Gastrocnemius medialis (tissue), 4 donors: ENCODE data around the gene TANC1. TPM values are rescaled to one million over a fixed set of nuclear protein-coding genes. Genes with fewer than 3 reads are reported as not detected.

Experiments used
- ATAC-seq, 2 donors: fragments of 150-250 bp; one replicate each; pipeline ENCODE4 v1.9.1; 2016
- DNase-seq, 2 donors: peaks; one replicate each; pipeline ENCODE4 v3.0.0-alpha.2; 2019
- H3K27ac ChIP-seq, 4 donors: fragments of 200-600 bp; sonication (generic); 1 replicate in 1 of 4; 2 replicates in 3 of 4; pipeline ENCODE4 v1.5.1; 2016 to 2018; ENCODE audit warnings: mild to moderate bottlenecking in 2 of 4, moderate library complexity in 1 of 4
- H3K27me3 ChIP-seq, 3 donors: fragments of 200-600 bp; sonication (generic) in 2 of 3; 1 replicate in 1 of 3; 2 replicates in 2 of 3; pipeline versions ENCODE4 v1.5.1 to v1.6.0; 2016 to 2019; ENCODE audit warnings: mild to moderate bottlenecking in 1 of 3, moderate library complexity in 1 of 3
- H3K36me3 ChIP-seq, 2 donors: fragments of 200-600 bp; sonication (generic) in 1 of 2; one replicate each; pipeline ENCODE4 v1.5.1; 2017 to 2018
- H3K4me1 ChIP-seq, 2 donors: fragments of 200-600 bp; sonication (generic) in 1 of 2; one replicate each; pipeline ENCODE4 v1.5.1; 2016 to 2017; ENCODE audit warnings: mild to moderate bottlenecking in 2 of 2
- H3K4me3 ChIP-seq, 4 donors: fragments of 200-600 bp; sonication (generic) in 3 of 4; 1 replicate in 1 of 4; 2 replicates in 3 of 4; pipeline ENCODE4 v1.5.1; 2016 to 2019; ENCODE audit warnings: mild to moderate bottlenecking in 2 of 4
- H3K9me3 ChIP-seq, 3 donors: fragments of 200-600 bp; sonication (generic) in 2 of 3; 1 replicate in 1 of 3; 2 replicates in 2 of 3; pipeline ENCODE4 v1.5.1; 2016 to 2019
- CTCF ChIP-seq, 5 experiments: fragments of 450-650 bp in 3 of 5; fragments of 200-600 bp in 2 of 5; sonication (generic) in 2 of 5; IDR thresholded peaks in 4 of 5; conservative IDR thresholded peaks in 1 of 5; 1 replicate in 4 of 5; 2 replicates in 1 of 5; pipeline ENCODE4 v1.5.1; 2016 to 2019; ENCODE audit warnings: antibody characterized with exemption in 5 of 5, mild to moderate bottlenecking in 3 of 5, moderate library complexity in 3 of 5
- POLR2A ChIP-seq, 2 donors: fragments of 450-650 bp; IDR thresholded peaks; one replicate each; pipeline ENCODE4 v1.6.1; 2017; ENCODE audit warnings: antibody characterized with exemption in 2 of 2, mild to moderate bottlenecking in 2 of 2, moderate library complexity in 2 of 2
- in situ Hi-C, 4 donors: fragments of 200-750 bp; cut with MboI; loops; one replicate each; pipeline versions ENCODE4 v1.15.0 to v1.8.0; 2017; ENCODE audit warnings: low sequenced_read_pairs in 4 of 4
- intact Hi-C: fragments of 100-400 bp; cut with DNase I; formaldehyde crosslinking; loops from one replicate; pipeline ENCODE4 v1.15.1; 2023; ENCODE audit warnings: low total_unique reads
- total RNA-seq, 4 donors: library from RNA; depleted of rRNA; stranded (reverse); fragments of >200 nt; gene quantifications; one replicate each; pipeline versions ENCODE4 v1.1.0 to v1.2.3, GENCODE V29; 2016

The TANC1 gene
- total RNA-seq, 4 donors from 2014 or later, result 5.1 to 9.9 (median 5.4) TPM

GRCh38 chr2:159111346-159111927 is 143.0 kb downstream of the TANC1 start:
- TF ChIP-seq CTCF (IDR thresholded peaks at IDR 0.05 in 4 of 5, conservative IDR thresholded peaks at IDR 0.05 in 1 of 5), result no peak
- TF ChIP-seq POLR2A (IDR thresholded peaks at IDR 0.05), result no peak
- no peak overlapping the region for H3K4me3 ChIP-seq
- DNase-seq (no peak), ATAC-seq (no peak)
- peaks cover 0 to 3% (median 0%) of the 10 kb centered on the region in 3 donors for H3K27me3 ChIP-seq
- H3K27ac ChIP-seq, result no peak overlapping the region
- H3K9me3 ChIP-seq, result no peaks in the 10 kb centered on the region
- intact Hi-C loops, result no loop called here
- H3K36me3 ChIP-seq, result no peaks in the 10 kb centered on the region
- H3K4me1 ChIP-seq, result no peaks in the 10 kb centered on the region
- in situ Hi-C loops, result no loop called here

DNA sequence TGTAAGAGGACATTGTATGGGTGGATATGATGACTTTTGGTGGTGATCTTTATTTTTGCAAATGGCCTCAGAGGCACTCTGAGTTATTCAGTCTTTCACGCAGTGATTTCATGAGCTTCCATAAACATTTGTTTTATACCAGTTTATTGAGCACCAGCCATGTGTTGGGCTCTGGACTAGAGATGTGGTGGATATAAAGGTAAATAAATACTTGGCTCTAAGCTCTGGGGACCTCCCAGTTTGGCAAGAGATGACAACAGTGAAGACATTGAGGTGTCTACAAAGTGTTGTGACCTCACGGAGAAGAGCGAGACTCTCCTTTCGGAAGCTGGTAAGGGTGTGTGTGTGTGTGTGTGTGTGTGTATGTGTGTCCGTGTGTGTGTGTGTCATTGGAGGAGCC is 146.4 kb downstream of the TANC1 start:
- H3K36me3 ChIP-seq, result no peaks in the 10 kb centered on the region
- H3K4me3 ChIP-seq, result no peak overlapping the region
- H3K4me1 ChIP-seq, result peaks cover 0 to 3% of the 10 kb centered on the region in 2 donors
- no peaks in the 10 kb centered on the region for H3K27me3 ChIP-seq
- TF ChIP-seq POLR2A (IDR thresholded peaks at IDR 0.05) (no peak), CTCF (IDR thresholded peaks at IDR 0.05 in 4 of 5, conservative IDR thresholded peaks at IDR 0.05 in 1 of 5) (no peak)
- no peaks in the 10 kb centered on the region for H3K9me3 ChIP-seq
- H3K27ac ChIP-seq, result no peak overlapping the region
- no peak for ATAC-seq
- DNase-seq, result no peak
- in situ Hi-C loops (no loop called here), intact Hi-C loops (no loop called here)

DNA sequence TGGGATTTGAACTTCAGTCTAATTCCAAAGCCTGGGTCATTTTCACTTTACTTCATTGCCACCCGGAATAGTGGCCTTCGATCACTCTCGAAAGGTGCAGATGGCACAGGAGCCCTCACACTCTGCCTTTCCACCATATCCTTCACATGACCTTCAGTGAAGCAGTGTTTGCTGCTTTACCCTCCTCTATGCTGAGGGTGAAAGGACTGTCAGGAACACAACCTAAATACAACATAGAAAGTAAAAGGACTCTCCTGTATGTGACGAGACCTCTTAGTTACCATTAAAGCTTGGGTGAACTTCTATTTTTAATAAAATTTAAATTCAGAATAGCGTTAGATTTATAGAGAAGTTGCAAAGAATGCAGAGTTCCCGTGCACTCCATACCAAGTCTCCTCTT is 148.5 kb downstream of the TANC1 start:
- H3K36me3 ChIP-seq, result no peaks in the 10 kb centered on the region
- intact Hi-C loops (no loop called here), in situ Hi-C loops (no loop called here)
- no peaks in the 10 kb centered on the region for H3K27me3 ChIP-seq
- no peaks in the 10 kb centered on the region for H3K9me3 ChIP-seq
- no peak for TF ChIP-seq CTCF (IDR thresholded peaks at IDR 0.05 in 4 of 5, conservative IDR thresholded peaks at IDR 0.05 in 1 of 5)
- TF ChIP-seq POLR2A (IDR thresholded peaks at IDR 0.05), result no peak
- DNase-seq (no peak), ATAC-seq (no peak)
- no peak overlapping the region for H3K4me3 ChIP-seq
- peaks cover 0 to 5% of the 10 kb centered on the region in 2 donors for H3K4me1 ChIP-seq
- H3K27ac ChIP-seq, result no peak overlapping the region

DNA sequence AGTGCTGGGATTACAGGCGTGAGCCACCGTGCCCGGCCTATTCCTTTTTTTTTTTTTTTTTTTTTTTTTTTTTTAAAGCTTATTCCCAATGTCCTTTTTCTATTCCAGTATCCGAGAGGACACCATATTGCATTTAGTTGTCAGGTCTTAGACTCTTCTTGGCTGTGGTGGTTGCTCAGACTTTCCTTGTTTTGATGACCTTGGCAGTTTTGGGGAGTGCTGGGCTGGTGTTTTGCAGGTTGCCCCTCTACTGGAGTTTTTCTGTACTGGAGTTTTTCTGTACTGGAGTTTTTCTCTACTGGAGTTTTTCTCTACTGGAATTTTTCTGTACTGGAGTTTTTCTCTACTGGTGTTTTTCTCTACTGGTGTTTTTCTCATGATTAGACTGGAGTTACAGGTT is 149.2 kb downstream of the TANC1 start:
- peaks cover 0 to 5% of the 10 kb centered on the region in 2 donors for H3K4me1 ChIP-seq
- H3K4me3 ChIP-seq, result no peak overlapping the region
- DNase-seq (no peak), ATAC-seq (no peak)
- intact Hi-C loops (no loop called here), in situ Hi-C loops (no loop called here)
- no peaks in the 10 kb centered on the region for H3K27me3 ChIP-seq
- no peaks in the 10 kb centered on the region for H3K9me3 ChIP-seq
- TF ChIP-seq CTCF (IDR thresholded peaks at IDR 0.05 in 4 of 5, conservative IDR thresholded peaks at IDR 0.05 in 1 of 5) (no peak), POLR2A (IDR thresholded peaks at IDR 0.05) (no peak)
- H3K27ac ChIP-seq, result no peak overlapping the region
- no peaks in the 10 kb centered on the region for H3K36me3 ChIP-seq
